Naive thymus-derived CD4-positive, alpha-beta T cell (primary cell): ENCODE measurements around the gene LRRN2. TPM values are rescaled to one million over a fixed set of nuclear protein-coding genes. Genes with fewer than 3 reads are reported as not detected.

Source experiments
- ATAC-seq: fragments of 150-1000 bp; cut with Tn5 transposase; 2 replicates; pipeline ENCODE4 v1.10.0; 2021; ENCODE audit warnings: mild to moderate bottlenecking, moderate library complexity
- CTCF ChIA-PET: fragments of 350-600 bp; sonication (Branson Sonifier 250); formaldehyde crosslinking; loops from one replicate; lab custom pipeline; 2021; ENCODE audit warnings: antibody characterized with exemption; lab: Charles Lee
- POLR2A ChIA-PET: fragments of 350-600 bp; sonication (Branson Sonifier 250); formaldehyde crosslinking; loops from one replicate; lab custom pipeline; 2021; ENCODE audit warnings: antibody characterized with exemption, inconsistent platforms; lab: Charles Lee
- DNase-seq, 9 donors: peaks; one replicate each; pipeline versions ENCODE4 v3.0.0 to v3.0.0-alpha.2; 2020 to 2022; ENCODE audit warnings: mixed read lengths in 1 of 9
- H3K27ac ChIP-seq: one replicate; pipeline ENCODE4 v1.7.0; 2013; ENCODE audit warnings: mild to moderate bottlenecking, low read depth, low read length, moderate library complexity
- H3K27me3 ChIP-seq, 2 donors: one replicate each; pipeline ENCODE4 v1.7.0; 2013; ENCODE audit warnings: low read length in 2 of 2, mild to moderate bottlenecking in 2 of 2, moderate library complexity in 2 of 2; ENCODE audit not compliant: control insufficient read depth in 2 of 2, insufficient read depth in 2 of 2
- H3K36me3 ChIP-seq, 3 experiments: 1 replicate in 2 of 3; 2 replicates in 1 of 3; pipeline ENCODE4 v1.7.0; 2013; ENCODE audit warnings: low read length in 3 of 3, mild to moderate bottlenecking in 3 of 3, moderate library complexity in 1 of 3; ENCODE audit not compliant: insufficient read depth in 3 of 3, control insufficient read depth in 2 of 3
- H3K4me1 ChIP-seq, 2 donors: one replicate each; pipeline ENCODE4 v1.7.0; 2013; ENCODE audit warnings: low read length in 2 of 2, mild to moderate bottlenecking in 2 of 2, moderate library complexity in 1 of 2; ENCODE audit not compliant: control insufficient read depth in 2 of 2, insufficient read depth in 2 of 2
- H3K4me3 ChIP-seq: 2 replicates; pipeline ENCODE4 v1.7.0; 2013; ENCODE audit warnings: mild to moderate bottlenecking, low read length
- H3K9me3 ChIP-seq, 3 experiments: 1 replicate in 2 of 3; 2 replicates in 1 of 3; pipeline ENCODE4 v1.7.0; 2013; ENCODE audit warnings: low read length in 3 of 3; ENCODE audit not compliant: control insufficient read depth in 2 of 3
- H3K27ac Mint-ChIP-seq, 9 donors: one replicate each; pipeline ENCODE4 v1.8.0; 2020 to 2022; ENCODE audit warnings: mixed read lengths in 9 of 9, mild to moderate bottlenecking in 8 of 9, moderate library complexity in 5 of 9, inconsistent platforms in 2 of 9
- H3K27me3 Mint-ChIP-seq, 5 donors: one replicate each; pipeline ENCODE4 v1.8.0; 2021 to 2022; ENCODE audit warnings: mixed read lengths in 5 of 5, mild to moderate bottlenecking in 1 of 5
- H3K36me3 Mint-ChIP-seq, 5 donors: one replicate each; pipeline ENCODE4 v1.8.0; 2020 to 2022; ENCODE audit warnings: mixed read lengths in 5 of 5, mild to moderate bottlenecking in 3 of 5, inconsistent platforms in 1 of 5
- H3K4me1 Mint-ChIP-seq, 7 donors: one replicate each; pipeline ENCODE4 v1.8.0; 2020 to 2022; ENCODE audit warnings: mixed read lengths in 7 of 7, mild to moderate bottlenecking in 3 of 7, inconsistent platforms in 1 of 7
- H3K4me3 Mint-ChIP-seq, 10 donors: one replicate each; pipeline ENCODE4 v1.8.0; 2020 to 2022; ENCODE audit warnings: mild to moderate bottlenecking in 10 of 10, mixed read lengths in 10 of 10, moderate library complexity in 6 of 10, inconsistent platforms in 2 of 10
- H3K9me3 Mint-ChIP-seq, 11 donors: one replicate each; pipeline ENCODE4 v1.8.0; 2020 to 2022; ENCODE audit warnings: mixed read lengths in 11 of 11, mild to moderate bottlenecking in 4 of 11, inconsistent platforms in 1 of 11, moderate library complexity in 1 of 11
- intact Hi-C, 2 donors: fragments of 100-400 bp; cut with micrococcal nuclease; formaldehyde crosslinking; loops; one replicate each; pipeline ENCODE4 v1.15.1; 2023
- polyA plus RNA-seq, 2 donors: library from polyadenylated mRNA; unstranded; fragments of 300-500 nt; fragmentation: Illumina TruSeq; gene quantifications; one replicate each; pipeline ENCODE4 v1.2.3, GENCODE V29; 2021
- total RNA-seq, 6 experiments: library from RNA in 5 of 6; stranded (reverse) in 5 of 6; gene quantifications; 1 replicate in 5 of 6; 2 replicates in 1 of 6; pipeline ENCODE4 v1.2.3 and lab custom pipeline; 2021 to 2026

The LRRN2 gene
- total and polyA plus RNA-seq, 7 experiments from 2014 or later, result 1.3 TPM; not detected in 6

GRCh38 chr1:204643503-204643902 is 42.0 kb downstream of the LRRN2 start:
- intact Hi-C loops, result no loop called here
- no peak for ATAC-seq

GRCh38 chr1:204641936-204642335 is 43.6 kb downstream of the LRRN2 start:
- Histone ChIP-seq H3K27me3 (no peaks in the 10 kb centered on the region), H3K27ac (no peak overlapping the region), H3K4me3 (no peak overlapping the region), H3K36me3 (no peaks in the 10 kb centered on the region), H3K4me1 (no peaks in the 10 kb centered on the region), H3K9me3 (no peaks in the 10 kb centered on the region)
- no peak for ATAC-seq
- Mint-ChIP-seq H3K9me3 (peaks cover 0 to 4% (median 0%) of the 10 kb centered on the region in 11 donors), H3K27ac (no peak overlapping the region), H3K36me3 (peaks cover 0 to 4% (median 0%) of the 10 kb centered on the region in 5 donors), H3K4me3 (no peak overlapping the region), H3K27me3 (peaks cover 0 to 26% (median 8%) of the 10 kb centered on the region in 5 donors), H3K4me1 (no peaks in the 10 kb centered on the region)
- DNase-seq, result no peak
- ChIA-PET CTCF (no interaction called here), POLR2A (no interaction called here)
- intact Hi-C loops, result no loop called here

More at GRCh38 chr1:204643503-204643902, 42.0 kb downstream of the LRRN2 start:
- Mint-ChIP-seq H3K27ac (no peak overlapping the region), H3K36me3 (peaks cover 0 to 4% (median 0%) of the 10 kb centered on the region in 5 donors), H3K9me3 (peaks cover 0 to 4% (median 2%) of the 10 kb centered on the region in 11 donors), H3K27me3 (peaks cover 0 to 32% (median 8%) of the 10 kb centered on the region in 5 donors), H3K4me3 (no peak overlapping the region), H3K4me1 (peaks cover 0 to 5% (median 0%) of the 10 kb centered on the region in 7 donors)
- H3K4me1 ChIP-seq, result no peaks in the 10 kb centered on the region
- DNase-seq, result no peak
- no peak overlapping the region for H3K4me3 ChIP-seq
- no peaks in the 10 kb centered on the region for H3K36me3 ChIP-seq
- POLR2A ChIA-PET, result no interaction called here
- no peak overlapping the region for H3K27ac ChIP-seq
- no peaks in the 10 kb centered on the region for H3K9me3 ChIP-seq
- CTCF ChIA-PET, result no interaction called here
- H3K27me3 ChIP-seq, result no peaks in the 10 kb centered on the region

GRCh38 chr1:204641455-204641854 is 44.1 kb downstream of the LRRN2 start:
- ATAC-seq (no peak), DNase-seq (no peak)
- Histone ChIP-seq H3K4me1 (no peaks in the 10 kb centered on the region), H3K27me3 (no peaks in the 10 kb centered on the region), H3K9me3 (no peaks in the 10 kb centered on the region), H3K36me3 (no peaks in the 10 kb centered on the region), H3K27ac (no peak overlapping the region), H3K4me3 (no peak overlapping the region)
- Mint-ChIP-seq H3K27ac (peak overlapping the region in 1 of 9 donors; percentile 40), H3K4me3 (no peak overlapping the region), H3K36me3 (peaks cover 0 to 4% (median 0%) of the 10 kb centered on the region in 5 donors), H3K4me1 (no peaks in the 10 kb centered on the region), H3K27me3 (peaks cover 0 to 26% (median 8%) of the 10 kb centered on the region in 5 donors), H3K9me3 (peaks cover 0 to 4% (median 0%) of the 10 kb centered on the region in 11 donors)
- intact Hi-C loops, result no loop called here
- CTCF ChIA-PET, result no interaction called here
- POLR2A ChIA-PET, result interaction anchor here (0.6 kb wide), 1 partner anchor 67 kb away, joined by 3 read pairs; no protein-coding TSS in a partner anchor

GRCh38 chr1:204640578-204640977 is 45.0 kb downstream of the LRRN2 start:
- no peak overlapping the region for H3K4me3 Mint-ChIP-seq
- no peak overlapping the region for H3K4me3 ChIP-seq
- ChIA-PET CTCF (no interaction called here), POLR2A (no interaction called here)
- no peaks in the 10 kb centered on the region for H3K27me3 ChIP-seq
- peaks cover 0 to 26% (median 8%) of the 10 kb centered on the region in 5 donors for H3K27me3 Mint-ChIP-seq
- H3K36me3 ChIP-seq, result no peaks in the 10 kb centered on the region
- H3K9me3 ChIP-seq, result no peaks in the 10 kb centered on the region
- ATAC-seq (no peak), DNase-seq (no peak)
- H3K4me1 Mint-ChIP-seq, result no peaks in the 10 kb centered on the region
- H3K27ac ChIP-seq, result no peak overlapping the region
- intact Hi-C loops, result no loop called here
- no peaks in the 10 kb centered on the region for H3K4me1 ChIP-seq
- H3K36me3 Mint-ChIP-seq, result peaks cover 0 to 4% (median 0%) of the 10 kb centered on the region in 5 donors
- peak overlapping the region in 1 of 9 donors; percentile 27 for H3K27ac Mint-ChIP-seq
- peaks cover 0 to 4% (median 0%) of the 10 kb centered on the region in 11 donors for H3K9me3 Mint-ChIP-seq

- ChIA-PET POLR2A (no interaction called here), CTCF (no interaction called here)
- Histone ChIP-seq H3K27ac (no peak overlapping the region), H3K9me3 (no peaks in the 10 kb centered on the region), H3K36me3 (no peaks in the 10 kb centered on the region), H3K4me1 (no peaks in the 10 kb centered on the region), H3K4me3 (no peak overlapping the region), H3K27me3 (no peaks in the 10 kb centered on the region)
- intact Hi-C loops, result no loop called here
- ATAC-seq, result no peak
- Mint-ChIP-seq H3K36me3 (peaks cover 0 to 5% (median 0%) of the 10 kb centered on the region in 5 donors), H3K27me3 (peaks cover 11 to 27% (median 22%) of the 10 kb centered on the region in 5 donors), H3K4me3 (no peak overlapping the region), H3K27ac (no peak overlapping the region), H3K9me3 (peaks cover 0 to 2% (median 0%) of the 10 kb centered on the region in 11 donors), H3K4me1 (no peaks in the 10 kb centered on the region)
- no peak for DNase-seq
Measured at GRCh38 chr1:204634260-204634910, 51.2 kb downstream of the LRRN2 start.

- intact Hi-C loops, result no loop called here
- CTCF ChIA-PET, result no interaction called here
- Mint-ChIP-seq H3K9me3 (peaks cover 0 to 7% (median 0%) of the 10 kb centered on the region in 11 donors), H3K4me3 (no peak overlapping the region), H3K27ac (no peak overlapping the region), H3K27me3 (peaks cover 11 to 31% (median 22%) of the 10 kb centered on the region in 5 donors), H3K36me3 (peaks cover 0 to 5% (median 0%) of the 10 kb centered on the region in 5 donors), H3K4me1 (no peaks in the 10 kb centered on the region)
- POLR2A ChIA-PET, result no interaction called here
- H3K4me1 ChIP-seq, result no peaks in the 10 kb centered on the region
- no peak for DNase-seq
- no peak overlapping the region for H3K27ac ChIP-seq
- H3K9me3 ChIP-seq, result no peaks in the 10 kb centered on the region
- H3K4me3 ChIP-seq, result no peak overlapping the region
- ATAC-seq, result no peak
- H3K36me3 ChIP-seq, result no peaks in the 10 kb centered on the region
- H3K27me3 ChIP-seq, result no peaks in the 10 kb centered on the region
Measured at GRCh38 chr1:204633665-204634064, 51.9 kb downstream of the LRRN2 start.
